Activated effector memory CD4-positive, alpha-beta T cell treated with Interleukin-2 at 50 U/mL for 16 hours (primary cell): ENCODE data around the gene CPNE6.
A peak's percentile ranks its signal among the peaks of the same experiment; 100 is the strongest.

Experiments
- DNase-seq: peaks from one replicate; pipeline ENCODE4 v3.0.0-alpha.2; 2020

Gene CPNE6

GRCh38 chr14:24106672-24107271, 35.4 kb downstream of the CPNE6 start:
- no peak for DNase-seq

- no peak for DNase-seq
Observed at GRCh38 chr14:24108336-24108874, 37.0 kb downstream of the CPNE6 start.

GRCh38 chr14:24110060-24110459, 38.7 kb downstream of the CPNE6 start:
- DNase-seq = no peak

GRCh38 chr14:24110523-24110922, 39.2 kb downstream of the CPNE6 start:
- DNase-seq = no peak

GRCh38 chr14:24113379-24113800, 42.0 kb downstream of the CPNE6 start:
- DNase-seq = no peak

- DNase-seq = peak; percentile 75
Observed at GRCh38 chr14:24113801-24114531, 42.6 kb downstream of the CPNE6 start.

GRCh38 chr14:24114532-24115421, 43.4 kb downstream of the CPNE6 start, which contains the start of the genes DCAF11 and NRL:
Gene DCAF11 (plus strand): TSS chr14:24114777. CDS start chr14:24115595, 818 bp downstream.
Gene NRL (minus strand): TSS chr14:24114949. CDS start chr14:24082848, 32,101 bp downstream.
- peak; percentile 98 for DNase-seq

GRCh38 chr14:24115422-24116127, 44.2 kb downstream of the CPNE6 start:
- no peak for DNase-seq

- DNase-seq = no peak
Observed at GRCh38 chr14:24116128-24116814, 44.9 kb downstream of the CPNE6 start.

- no peak for DNase-seq
Observed at GRCh38 chr14:24117179-24117578, 45.8 kb downstream of the CPNE6 start.

GRCh38 chr14:24119691-24120090, 48.3 kb downstream of the CPNE6 start:
- no peak for DNase-seq

GRCh38 chr14:24121210-24121609, 49.8 kb downstream of the CPNE6 start:
- no peak for DNase-seq

GRCh38 chr14:24122416-24122815, 51.1 kb downstream of the CPNE6 start:
- DNase-seq = no peak

- DNase-seq = no peak
Observed at GRCh38 chr14:24122898-24123297, 51.5 kb downstream of the CPNE6 start.

GRCh38 chr14:24123424-24124417, 52.4 kb downstream of the CPNE6 start:
- DNase-seq = no peak

GRCh38 chr14:24126939-24127338, 55.6 kb downstream of the CPNE6 start:
- no peak for DNase-seq

GRCh38 chr14:24127673-24128072, 56.3 kb downstream of the CPNE6 start:
- no peak for DNase-seq
